Stimulated activated CD4-positive, alpha-beta T cell treated with anti-CD3 and anti-CD28 coated beads, TNF-alpha, amount 100 ng/mL, for 4 hours (primary cell): ENCODE results near the gene ZNF547.
"Not testable (repeated sequence)": the region's sequence is repeated elsewhere in the genome, so short reads cannot be mapped to it uniquely, and the experiment has no call there.

Source experiments
- DNase-seq, 3 experiments: peaks; one replicate each; pipeline ENCODE4 v3.0.0-alpha.2; 2020; ENCODE audit warnings: low read depth in 3 of 3

ZNF547 gene

DNA sequence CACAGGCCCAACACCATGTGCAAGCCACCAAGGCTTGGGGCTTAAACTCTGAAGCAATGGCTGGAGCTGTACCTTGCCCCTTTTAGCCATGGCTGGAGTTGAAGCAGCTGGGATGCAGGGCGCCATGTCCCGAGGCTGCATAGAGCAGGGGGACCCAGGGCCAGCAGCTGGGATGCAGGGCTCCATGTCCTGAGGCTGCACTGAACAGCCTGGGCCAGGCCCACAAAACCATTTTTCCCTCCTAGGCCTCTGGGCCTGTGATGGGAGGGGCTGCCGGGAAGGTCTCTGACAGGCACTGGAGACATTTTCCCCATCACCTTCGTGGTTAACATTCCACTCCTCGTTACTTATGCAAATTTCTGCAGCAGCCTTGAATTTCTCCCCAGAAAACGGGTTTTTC, 10.8 kb downstream of the ZNF547 start:
- no peak for DNase-seq

DNA sequence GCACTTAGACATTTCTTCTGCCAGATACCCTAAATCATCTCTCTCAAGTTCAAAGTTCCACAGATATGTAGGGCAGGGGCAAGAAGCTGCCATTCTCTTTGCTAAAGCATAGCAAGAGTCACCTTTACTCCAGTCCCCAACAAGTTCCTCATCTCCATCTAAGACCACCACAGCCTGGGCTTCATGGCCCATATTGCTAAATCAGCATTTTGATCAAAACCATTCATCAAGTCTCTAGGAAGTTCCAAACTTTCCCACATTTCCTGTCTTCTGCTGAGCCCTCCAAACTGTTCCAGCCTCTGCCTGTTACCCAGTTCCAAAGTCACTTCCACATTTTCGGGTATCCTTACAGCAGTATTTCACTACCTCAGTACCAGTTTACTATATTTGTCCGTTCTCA, 11.3 kb downstream of the ZNF547 start:
- DNase-seq, result not testable (repeated sequence)

DNA sequence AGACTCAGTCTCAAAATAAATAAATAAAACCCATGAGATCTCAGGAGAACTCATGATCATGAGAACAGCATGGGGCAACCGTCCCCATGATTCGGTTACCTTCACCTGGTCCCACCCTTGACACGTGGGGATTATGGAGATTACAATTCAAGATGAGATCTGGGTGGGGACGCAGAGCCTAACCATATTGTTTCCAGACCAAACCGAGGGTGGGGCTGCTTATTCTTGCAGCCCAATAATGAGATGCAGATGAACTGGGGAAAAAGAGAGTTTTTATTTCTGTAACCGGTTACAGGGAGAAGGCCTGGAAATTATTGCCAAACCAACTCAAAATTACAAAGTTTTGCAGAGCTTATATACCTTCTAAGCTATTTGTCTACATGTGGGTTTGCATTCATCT, 12.8 kb downstream of the ZNF547 start:
- DNase-seq, result no peak

DNA sequence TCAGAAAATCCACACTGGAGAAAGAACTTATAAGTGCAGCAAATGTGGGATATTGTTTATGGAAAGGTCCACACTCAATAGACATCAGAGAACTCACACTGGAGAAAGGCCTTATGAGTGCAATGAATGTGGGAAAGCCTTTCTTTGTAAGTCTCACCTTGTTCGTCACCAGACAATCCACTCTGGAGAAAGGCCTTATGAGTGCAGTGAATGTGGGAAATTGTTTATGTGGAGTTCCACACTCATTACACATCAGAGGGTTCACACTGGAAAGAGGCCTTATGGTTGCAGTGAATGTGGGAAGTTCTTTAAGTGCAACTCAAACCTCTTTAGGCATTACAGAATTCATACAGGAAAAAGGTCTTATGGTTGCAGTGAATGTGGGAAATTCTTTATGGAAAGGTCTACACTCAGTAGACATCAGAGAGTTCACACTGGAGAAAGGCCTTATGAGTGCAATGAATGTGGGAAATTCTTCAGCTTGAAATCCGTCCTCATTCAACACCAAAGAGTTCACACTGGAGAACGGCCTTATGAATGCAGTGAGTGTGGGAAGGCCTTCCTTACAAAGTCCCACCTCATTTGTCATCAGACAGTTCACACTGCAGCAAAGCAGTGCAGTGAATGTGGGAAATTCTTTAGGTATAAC, 14.3 kb downstream of the ZNF547 start:
- DNase-seq, result no peak

DNA sequence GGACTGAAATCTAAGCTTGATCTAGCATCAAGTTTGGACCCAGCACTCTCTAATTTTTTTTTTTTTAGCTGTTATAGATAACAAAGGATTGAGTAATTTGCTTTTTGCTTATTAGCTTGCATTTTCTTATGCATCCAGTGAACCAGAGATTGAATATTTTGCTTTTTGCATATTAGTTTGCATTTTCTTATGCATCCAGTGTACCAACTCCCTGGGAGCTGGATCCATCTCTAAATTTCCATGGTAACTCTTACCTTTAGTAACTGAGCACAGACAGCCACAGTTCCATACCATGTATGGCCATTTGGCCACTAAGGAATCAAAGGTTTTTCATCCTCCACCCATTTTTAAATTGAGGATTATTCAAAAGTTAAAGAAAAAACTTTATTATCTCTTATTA, 17.6 kb downstream of the ZNF547 start:
- DNase-seq, result no peak

DNA sequence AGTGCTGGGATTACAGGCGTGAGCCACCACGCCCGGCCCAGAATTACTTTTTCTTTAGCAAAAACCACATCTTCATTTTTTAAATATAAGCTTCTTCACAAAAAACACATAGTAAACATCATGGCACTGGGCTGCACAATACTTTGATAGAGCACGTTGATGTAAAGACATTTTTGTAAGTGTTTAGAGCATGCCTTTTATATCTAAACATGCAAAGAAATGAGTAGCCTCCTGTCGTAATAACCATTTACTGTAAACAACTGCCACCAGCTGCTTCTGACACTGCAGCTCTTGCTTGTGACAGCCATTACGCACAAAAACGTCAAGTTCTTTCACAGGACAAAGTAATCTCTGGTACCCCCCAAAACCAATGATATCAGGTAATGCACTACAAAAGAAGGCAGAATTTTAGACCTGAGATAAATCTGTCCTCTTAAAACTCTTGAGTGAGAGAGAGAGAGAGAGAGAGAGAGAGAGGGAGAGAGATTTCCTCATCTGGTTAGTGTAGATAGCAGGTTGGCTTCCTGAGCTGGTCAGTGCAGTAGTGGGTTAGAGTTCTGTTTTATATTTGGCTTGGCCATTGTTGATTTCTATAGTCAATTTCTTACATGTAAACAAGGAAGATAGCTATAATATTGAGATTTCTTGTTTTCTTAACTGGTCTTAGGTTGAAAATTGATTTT, 19.6 kb downstream of the ZNF547 start:
- no peak for DNase-seq

DNA sequence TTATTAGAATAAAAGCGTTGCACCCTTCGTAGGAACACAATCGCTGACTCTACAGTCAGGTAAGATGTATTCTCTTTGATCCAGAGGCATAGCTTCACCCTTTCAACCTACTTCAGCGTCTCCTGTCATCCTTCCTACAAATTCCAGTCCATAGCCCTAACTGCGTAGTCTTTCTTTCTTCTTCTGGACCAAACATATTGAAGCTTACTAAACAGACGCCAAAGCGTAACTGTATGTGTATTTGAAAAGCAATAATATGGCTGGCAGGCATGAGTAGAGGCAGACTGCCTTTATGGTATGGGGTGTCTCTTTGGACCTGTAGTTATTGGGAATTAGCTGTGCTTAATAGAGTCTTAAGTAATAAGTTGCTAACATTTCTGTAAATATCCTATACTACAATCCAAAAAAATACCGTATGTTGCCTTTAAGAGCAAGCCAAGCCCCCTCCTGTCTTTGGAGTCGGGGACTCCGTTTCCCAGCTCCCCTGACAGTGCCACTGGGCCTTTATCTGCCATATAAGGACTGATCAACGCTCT, 25.9 kb downstream of the ZNF547 start:
- no peak for DNase-seq

DNA sequence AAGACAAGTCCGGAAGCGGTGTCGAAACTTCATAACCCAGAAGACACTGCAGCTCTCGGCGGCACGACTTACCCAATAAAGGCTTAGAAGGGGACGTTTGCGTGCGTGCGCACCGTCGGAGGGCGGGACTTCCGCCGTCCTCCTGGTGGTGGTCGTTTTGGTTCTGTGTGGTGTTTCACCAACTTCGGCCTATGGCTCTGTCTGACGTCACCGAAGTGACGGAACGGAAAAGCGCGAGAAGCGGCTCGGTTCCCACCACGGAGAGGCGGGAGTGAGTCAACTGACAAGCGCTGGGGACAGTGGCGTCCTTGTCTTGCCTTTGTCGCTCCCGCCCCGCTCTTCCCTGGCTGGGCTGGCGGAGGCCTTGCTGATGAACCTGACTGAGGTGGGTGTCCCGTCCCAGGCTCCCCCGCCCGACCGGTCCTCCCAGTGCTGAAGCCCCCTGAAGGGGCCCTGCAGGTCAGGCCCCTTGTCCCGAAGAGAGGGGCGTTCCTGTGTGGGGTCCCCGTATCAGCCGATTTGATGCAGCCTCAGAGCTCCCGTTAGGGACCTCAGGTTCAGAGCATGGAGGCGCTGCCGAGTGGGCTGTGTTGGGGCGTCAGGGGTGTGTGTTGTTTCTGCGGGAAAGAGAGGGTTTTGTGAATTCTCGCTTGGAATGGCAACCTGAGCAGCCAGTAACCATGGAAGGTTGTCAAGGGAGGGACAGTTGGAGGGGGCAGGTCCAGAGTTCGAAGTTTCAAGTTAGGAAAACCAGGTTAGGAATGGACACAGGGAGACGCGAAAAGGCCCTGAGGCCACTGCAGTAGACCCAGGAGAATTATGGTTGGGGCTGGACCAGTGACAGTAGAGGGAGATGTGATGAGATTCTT, 26.6 kb downstream of the ZNF547 start, which contains the start of gene ZNF548:
Gene ZNF548 (plus strand): TSS at position 125 of the 869 bp plus-strand sequence. CDS start 246 bp downstream, at position 371.
- DNase-seq, result peak; percentile 91 to 93 (median 93)

DNA sequence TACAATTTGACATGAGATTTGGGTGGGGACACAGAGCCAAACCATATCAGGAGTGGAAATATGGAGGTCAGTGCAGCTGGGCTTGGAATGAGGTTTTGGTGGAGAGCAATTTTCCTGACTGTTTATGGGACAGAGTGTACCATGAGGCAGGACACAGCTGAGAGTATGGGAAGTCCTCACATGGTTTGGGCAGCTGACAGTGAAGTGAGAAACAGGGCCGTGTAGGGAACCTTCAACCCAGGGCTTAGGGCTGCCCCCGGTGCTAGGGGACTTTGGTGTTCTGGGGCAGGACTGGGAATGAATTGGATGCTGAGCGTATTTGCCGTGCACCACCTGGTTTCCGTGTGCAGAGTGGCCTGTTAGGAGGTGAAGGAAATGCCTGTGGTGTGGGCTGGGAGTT, 32.4 kb downstream of the ZNF547 start:
- no peak for DNase-seq

DNA sequence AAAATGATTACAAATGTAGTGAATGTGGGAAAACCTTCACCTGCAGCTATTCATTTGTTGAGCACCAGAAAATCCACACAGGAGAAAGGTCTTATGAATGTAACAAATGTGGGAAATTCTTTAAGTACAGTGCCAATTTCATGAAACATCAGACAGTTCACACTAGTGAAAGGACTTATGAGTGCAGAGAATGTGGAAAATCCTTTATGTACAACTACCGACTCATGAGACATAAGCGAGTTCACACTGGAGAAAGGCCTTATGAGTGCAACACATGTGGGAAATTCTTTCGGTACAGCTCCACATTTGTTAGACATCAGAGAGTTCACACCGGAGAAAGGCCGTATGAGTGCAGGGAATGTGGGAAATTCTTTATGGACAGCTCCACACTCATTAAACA, 35.5 kb downstream of the ZNF547 start:
- DNase-seq, result no peak

DNA sequence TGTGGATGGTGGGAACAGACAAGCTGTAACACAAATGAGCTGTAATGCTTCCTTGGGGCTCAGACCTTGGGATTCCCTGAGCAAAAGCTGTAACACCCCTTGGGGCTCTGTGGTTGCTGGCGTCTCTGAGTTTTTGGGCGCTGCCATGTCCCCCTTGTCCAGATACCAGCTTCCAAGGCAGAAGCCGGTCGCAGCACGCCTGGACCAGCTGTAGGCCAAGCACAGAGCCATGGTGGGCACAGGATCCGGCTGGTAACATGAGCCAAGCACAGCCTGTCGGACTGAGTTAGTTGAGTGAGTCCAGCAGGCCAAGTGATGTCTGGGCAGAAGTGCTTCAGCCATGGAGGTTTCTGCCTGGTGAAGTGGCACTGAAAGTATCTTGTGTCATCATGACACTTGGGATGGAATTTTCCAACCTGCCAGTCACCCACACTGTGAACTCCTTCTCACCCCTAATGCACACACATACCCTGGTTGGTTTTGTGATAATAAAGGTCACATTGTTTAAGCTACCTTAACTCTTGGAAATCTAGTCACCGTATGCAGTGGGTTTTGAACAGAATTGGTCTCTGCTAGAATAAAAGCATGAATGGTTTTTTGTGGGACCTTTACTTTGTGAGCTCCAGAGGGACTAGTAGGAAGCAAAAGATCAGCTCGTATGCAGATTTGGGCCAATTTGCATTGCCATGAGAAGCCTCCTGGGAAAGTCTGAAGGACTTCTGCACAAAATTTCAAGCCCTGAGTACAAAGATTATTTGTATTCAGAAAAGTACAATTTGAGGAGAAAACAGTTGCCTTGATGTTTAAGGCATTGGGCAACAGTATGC, 40.6 kb downstream of the ZNF547 start:
- no peak for DNase-seq

DNA sequence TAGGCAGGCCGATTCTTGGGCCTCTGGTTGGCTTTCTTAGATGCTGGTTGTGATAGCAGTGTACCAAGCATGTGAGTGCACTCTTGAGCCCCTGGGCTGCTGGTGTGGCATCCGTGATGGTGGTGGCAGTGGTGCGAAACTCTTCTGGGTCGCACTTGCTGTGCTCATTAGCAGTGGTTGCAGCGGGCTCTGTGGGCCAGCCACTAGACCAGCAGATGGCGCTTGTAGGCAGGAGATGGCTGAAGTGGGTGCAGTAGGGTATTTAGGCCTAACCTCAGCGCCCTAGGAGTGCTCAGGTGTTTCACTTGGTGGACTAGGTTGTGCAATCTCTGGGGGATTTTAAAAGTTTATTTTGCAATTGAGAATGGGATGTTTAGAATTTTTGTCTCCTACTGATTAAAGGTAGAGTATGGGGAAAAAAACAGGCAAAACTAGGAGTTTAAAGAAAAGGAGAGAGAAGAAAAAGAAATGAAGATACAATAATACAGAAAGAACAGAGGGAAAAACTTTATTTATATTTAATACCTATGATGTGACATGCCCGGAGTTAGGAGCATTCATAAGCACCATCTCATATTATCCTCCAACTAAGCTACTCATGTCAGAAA, 43.3 kb downstream of the ZNF547 start:
- DNase-seq, result peak; percentile 36 to 59 (median 43)

DNA sequence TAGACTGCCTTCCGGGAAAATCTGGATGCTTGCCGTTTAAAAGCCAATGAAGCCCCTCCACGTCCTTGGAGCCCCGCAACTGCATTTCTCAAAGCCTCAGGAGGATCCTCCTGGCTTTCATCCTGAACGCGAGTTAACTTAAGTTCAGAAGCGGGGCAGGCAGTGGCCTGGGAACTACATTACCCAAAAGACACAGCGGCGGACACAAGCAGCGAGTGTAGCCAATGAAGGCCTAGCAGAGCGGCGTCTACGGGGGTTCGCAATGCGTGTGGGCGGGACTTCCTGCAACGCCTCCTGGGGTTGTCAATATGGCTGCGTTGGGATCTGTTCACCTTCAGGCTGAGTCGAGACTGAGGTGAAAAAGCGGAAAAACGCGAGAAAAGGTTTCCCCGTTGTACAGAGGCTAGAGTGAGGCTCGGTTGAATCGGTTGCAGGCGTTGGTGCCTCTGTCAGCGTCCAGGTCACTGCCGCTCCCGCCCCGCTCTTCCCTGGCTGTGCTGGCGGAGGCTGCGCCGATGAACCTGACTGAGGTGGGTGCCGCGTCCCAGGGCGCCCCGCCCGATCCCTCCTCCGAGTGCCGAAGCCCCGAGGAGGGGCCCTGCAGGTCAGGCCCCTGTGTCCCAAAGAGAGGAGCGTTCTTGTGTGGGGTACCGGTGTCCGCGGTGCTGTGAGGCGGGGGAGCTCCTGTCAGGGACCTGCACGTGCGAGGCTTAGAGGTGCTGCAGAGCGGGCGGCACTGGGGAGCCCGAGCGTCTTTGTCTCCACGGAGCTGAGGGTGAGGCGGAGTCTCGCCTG, 47.7 kb downstream of the ZNF547 start, which contains the start of gene ZNF17:
Gene ZNF17 (plus strand): TSS at position 285 of the 795 bp plus-strand sequence. CDS start 2,455 bp downstream, outside the sequence.
- DNase-seq, result peak; percentile 74 to 87 (median 85)

DNA sequence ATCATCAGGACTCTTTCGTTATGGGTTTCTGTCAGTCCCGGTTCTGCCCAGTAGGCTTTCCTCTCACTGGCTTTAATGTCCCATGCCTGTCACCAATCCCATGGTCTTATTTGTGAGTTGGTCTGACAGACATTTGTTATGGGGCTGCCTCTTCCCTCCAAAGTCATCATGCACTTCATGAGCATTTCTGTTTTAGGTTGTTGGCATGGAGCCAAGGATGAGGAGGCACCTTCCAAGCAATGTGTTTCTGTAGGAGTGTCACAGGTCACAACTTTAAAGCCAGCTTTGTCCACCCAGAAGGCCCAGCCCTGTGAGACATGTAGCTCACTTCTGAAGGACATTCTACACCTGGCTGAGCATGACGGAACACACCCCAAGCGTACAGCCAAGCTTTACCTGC, 56.1 kb downstream of the ZNF547 start:
- DNase-seq, result no peak

DNA sequence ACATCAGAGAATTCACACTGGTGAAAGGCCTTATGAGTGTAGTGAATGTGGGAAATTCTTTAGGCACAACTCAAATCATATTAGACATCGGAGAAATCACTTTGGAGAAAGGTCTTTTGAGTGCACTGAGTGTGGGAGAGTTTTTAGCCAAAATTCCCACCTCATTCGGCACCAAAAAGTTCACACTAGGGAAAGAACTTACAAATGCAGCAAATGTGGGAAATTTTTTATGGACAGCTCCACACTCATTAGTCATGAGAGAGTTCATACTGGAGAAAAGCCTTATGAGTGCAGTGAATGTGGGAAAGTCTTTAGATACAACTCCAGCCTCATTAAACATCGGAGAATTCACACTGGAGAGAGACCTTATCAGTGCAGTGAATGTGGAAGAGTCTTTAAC, 57.7 kb downstream of the ZNF547 start:
- no peak for DNase-seq
